Fibroblast of upper back skin (primary cell): ENCODE results near the gene ZNF385B.
"Not testable (repeated sequence)": the region's sequence is repeated elsewhere in the genome, so short reads cannot be mapped to it uniquely, and the experiment has no call there.

Experiments
- DNase-seq: peaks from one replicate; pipeline ENCODE4 v3.0.0-alpha.2; 2013

The ZNF385B gene

DNA sequence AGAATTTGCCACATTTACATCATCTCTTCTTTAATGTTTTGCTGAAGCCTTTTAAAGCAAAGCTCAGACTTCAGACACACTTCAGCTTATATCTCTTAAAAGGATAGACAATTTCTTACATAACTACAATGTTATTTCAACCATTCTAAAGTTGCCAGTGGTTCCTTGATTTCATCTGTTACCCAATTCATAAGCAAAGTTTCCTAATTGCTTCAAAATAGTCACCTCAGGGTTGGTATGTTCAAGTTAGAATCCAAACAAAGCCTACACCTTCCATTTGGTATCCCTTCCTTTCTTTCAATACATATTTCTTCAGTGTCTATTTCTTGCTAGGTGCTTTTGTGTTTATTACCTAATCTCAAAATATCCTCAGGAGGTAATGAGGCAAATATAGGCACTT lies 60.6 kb downstream of the ZNF385B start:
- no peak for DNase-seq

DNA sequence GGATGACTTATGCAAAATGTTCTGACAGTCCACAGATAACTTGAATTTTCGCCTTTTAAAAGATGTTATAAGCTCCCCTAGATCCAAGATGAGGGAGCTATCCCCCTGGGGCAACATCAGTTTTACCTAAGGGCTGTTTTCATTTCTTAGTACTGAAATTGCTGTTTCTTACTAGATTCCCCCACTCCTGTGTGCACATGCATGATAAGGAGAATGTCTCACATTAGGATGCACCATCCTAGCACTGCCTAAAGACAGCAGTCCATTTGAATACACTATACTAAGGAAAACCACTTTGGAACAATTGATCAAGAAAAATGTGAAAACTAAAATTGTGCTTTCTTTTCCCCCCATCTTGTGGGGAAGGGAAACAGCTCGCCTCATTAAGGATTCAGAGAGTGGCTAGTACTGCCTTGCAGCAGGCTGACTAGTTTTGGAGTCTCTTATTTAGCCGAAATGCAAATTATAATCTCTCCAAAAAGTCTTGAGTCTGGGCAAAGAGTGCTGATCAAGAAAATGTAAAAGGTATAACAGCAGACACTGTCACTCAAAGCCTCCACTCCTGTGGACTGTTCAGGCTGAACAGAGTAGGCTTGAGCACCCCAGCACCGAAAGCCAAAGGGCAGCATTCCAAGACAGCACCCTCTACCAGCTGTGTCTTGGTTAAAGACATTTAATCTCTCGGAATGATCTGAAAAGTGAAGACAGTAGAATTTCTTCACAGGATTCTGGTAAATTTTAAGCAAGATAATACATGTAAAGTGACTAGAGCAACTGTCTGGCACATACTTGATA lies 65.0 kb downstream of the ZNF385B start:
- no peak for DNase-seq

DNA sequence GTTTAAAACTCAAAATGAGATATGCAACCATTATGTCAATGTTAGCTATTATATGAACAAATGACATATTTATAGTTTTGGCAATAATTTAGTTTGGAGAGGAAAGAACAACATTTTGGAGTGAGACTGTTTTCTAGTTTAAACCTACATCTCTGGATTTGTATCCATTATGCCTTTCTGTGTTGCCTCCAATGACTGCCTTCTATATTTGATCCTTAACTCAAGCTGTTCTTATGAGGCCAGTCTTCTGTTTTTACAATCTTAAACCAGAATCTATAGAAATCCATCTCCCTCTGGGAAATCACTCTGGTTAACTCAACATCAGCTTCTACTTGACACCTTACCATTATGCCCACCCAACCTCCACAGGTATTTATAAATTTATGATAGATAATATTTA lies 67.5 kb downstream of the ZNF385B start:
- no peak for DNase-seq

DNA sequence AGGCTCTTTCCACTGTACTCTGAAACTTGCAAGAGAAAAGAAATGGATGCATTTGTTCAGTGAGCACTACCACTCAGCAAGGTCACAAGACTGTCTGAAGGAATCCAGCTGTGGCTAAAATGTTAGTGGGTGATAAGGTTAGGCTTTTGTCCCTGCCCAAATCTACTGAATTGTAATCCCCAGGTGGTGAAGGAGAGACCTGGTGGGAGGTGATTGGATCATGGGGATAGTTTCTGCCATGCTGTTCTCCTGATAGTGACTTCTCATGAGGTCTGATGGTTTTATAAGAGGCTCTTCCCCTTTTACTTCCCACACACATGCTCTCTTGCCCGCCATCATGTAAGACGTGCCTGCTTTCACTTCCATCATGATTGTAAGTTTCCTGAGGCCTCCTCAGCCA lies 68.2 kb downstream of the ZNF385B start:
- DNase-seq = no peak

DNA sequence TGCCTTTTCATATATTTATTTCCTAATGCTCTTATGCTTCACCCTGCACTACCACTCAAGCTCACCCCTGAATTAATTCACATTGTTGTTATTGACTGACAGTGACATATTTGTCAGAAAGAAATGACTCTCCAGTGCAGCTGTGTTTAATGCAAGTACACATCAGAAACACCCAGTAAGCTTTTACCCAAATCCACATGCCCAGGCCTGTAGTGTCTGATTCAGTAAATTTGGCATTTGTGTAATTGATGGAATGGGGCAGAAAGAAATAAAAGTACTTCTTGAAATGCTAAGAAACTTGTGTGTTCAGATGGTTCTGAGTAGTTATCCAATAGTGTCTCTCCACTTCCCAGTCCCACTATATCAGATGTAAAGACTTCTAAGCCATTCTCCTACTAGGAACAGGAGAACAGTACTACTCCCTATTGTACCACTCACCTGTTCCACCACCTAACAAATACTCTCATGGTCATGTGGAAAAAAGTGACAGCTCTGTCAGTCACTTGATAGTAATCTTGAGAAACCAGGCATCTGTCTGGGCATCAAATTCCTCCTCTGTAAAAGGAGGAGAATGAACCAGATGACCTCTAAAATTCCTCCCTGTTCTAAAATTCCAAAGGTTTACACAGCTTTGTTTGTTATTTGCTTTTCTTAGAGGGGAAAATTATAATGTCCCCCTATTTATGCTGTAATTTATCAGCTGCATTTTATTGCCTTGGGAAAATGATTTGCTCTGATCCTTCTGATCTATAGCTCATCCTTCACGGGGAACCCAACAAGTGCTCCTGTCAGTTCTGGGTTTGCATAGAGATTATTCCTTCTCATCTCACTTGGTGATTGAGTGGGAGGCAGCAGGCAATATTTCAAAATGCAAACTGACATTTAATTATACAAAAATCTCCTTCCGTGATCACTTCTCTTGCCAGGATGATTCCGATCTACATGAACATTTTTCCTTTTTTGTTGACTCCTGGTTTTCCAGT lies 70.9 kb downstream of the ZNF385B start:
- DNase-seq = no peak

DNA sequence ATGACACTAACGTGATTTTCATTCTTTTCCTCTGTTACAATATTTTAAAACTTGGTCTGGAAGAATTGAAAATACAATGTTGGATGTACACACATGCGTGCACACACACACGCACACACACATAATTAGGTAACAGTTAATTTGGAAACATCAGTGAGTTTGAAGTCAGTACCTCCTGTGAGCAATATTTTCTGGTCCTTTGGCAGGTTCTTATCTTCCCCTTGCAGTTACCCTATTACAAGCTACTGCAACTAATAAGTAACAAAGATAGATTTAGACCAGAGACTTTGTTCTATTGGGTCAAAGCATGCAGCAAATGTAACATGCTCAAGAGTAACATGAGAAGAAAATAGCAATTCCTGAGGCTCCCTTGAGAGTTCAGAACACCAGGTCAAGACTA lies 73.3 kb downstream of the ZNF385B start:
- no peak for DNase-seq

DNA sequence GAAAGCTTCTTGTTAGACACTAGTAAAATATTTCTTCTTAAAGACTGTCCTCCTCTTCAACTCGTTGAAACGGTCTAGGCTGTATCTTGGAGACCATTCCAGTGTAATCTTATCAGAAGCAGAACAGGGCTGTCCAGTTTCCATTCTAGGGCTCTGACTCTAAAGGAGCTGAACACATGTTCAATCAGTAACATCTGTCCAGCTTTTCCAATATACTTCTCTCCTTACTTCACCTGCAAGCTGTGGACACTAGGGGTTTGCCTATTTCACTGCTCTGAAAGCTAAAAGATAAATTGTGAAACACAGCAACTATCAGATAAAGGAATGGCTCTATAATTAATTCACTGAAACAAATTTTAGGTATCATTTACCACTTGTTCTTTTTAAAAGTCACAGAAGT lies 73.8 kb downstream of the ZNF385B start:
- no peak for DNase-seq

DNA sequence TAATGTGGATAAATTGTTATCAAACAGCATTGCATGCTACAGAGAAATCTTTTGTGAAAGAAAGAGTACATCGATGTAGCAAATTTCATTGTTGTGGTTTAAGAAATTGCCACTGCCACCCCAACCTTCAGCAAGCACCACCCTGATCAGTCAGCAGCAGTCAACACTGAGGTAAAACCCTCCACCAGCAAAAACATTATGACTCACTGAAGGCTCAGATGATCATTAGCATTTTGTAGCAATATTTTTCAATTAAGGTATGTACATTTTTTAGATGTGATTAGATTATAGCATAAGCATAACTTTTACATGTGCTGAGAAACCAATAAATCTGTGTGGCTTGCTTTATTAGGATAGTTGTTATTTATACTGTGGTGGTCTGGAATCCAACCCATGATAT lies 75.5 kb downstream of the ZNF385B start:
- DNase-seq = no peak

DNA sequence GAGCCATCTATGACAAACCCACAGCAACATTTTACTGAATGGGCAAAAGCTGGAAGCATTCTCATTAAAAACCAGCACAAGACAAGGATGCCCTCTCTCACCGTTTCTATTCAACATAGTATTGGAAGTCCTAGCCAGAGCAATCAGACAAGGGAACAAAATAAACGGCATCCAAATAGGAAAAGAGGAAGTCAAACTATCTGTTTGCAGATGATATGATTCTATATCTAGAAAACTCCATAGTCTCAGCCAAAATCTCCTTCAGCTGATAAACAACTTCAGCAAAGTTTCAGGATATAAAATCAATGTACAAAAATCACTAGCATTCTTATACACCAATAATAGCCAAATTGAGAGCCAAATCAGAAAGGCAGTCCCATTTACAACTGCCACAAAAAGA lies 79.1 kb downstream of the ZNF385B start:
- not testable (repeated sequence) for DNase-seq

DNA sequence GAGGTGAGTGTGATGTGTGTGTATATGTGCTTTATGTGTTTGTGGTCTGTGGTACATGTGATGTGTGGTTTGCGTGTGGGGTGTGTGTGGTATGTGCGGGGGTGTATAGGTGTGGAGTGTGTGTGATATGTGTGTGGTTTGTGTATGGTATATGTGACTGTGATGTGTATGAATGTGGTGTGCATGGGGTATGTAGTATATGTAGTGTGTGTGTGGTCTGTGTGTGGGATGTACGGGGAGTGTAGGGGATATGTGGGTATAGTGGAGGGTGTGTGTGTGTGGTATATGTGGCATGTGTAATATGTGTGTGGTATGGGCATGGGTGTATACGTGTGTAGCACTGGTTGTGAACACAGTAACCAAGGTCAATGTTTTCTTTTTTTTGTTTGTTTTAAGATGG lies 87.4 kb downstream of the ZNF385B start:
- DNase-seq = no peak

DNA sequence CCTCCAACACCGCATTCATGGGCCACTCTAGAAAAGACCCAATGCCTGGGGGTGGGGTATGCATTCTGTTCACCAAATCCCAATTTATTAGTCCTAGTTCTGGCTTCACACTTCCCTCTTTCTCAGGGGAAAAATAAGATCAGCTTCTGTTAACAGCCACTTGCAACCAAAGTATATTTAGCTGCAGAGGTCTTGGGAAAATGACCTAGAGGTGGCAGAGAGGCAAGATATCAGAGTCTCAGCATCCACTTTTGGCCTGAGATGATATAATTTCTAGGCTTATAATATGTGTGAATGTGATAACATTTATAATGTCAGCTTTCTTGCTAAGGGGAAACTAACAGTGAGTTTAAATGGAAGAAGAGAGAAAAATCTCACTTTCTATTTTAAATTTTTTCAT lies 89.1 kb downstream of the ZNF385B start:
- DNase-seq = no peak

DNA sequence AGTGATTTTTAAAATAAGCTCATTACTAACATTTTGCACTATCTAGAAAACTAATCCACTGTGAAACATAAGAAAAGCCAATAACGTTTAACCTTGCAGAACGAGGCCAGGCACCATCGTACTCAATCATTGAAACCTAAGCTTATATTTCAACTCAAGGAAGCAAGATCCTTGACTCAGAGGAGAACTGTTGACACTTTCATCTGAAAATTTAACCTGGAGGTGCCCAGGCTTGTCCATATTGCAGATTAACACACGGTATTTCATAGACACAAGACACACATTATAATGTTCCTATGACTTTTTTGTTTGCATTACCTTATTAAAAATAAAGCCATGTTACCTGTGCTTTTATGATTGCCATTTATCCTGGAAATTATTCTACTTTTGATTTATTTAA lies 89.6 kb downstream of the ZNF385B start:
- no peak for DNase-seq

DNA sequence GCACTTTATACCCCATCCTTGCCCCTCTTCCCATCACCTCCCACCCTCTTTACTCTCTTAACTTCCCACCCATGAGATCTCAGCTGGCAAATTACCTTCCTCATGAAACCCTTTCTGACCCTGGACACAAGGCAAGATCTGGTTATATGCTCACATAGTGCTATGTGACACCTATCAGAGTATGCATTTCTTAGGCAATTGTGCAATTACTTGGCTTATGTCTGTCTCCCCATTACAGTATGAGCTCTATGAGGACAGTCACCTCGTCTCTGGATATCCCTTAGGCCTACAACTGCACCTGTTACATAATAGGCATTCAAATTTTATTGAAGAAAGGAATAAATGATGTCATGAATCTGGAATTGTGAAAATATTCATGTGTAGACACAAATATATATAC lies 91.4 kb downstream of the ZNF385B start:
- DNase-seq = no peak

DNA sequence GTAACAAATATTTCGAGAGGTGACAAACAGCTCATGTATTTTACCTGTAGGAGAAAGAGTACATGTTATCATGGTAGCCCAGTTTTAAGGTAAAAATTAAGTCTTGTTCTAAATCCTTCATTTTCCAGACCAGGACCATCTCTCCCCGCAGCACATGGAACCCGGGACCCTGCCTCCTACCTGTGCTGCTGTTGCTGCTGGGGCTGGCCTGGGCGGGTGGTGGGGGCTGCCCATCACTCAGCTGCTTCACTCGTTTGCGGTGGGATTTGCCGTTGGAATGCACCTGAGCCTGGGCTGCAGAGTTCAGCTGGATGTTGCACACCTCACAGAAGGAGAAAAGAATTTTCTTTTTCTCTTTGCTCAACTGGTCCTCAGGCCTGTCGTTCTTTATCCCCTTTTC lies 92.1 kb downstream of the ZNF385B start:
- DNase-seq = no peak

DNA sequence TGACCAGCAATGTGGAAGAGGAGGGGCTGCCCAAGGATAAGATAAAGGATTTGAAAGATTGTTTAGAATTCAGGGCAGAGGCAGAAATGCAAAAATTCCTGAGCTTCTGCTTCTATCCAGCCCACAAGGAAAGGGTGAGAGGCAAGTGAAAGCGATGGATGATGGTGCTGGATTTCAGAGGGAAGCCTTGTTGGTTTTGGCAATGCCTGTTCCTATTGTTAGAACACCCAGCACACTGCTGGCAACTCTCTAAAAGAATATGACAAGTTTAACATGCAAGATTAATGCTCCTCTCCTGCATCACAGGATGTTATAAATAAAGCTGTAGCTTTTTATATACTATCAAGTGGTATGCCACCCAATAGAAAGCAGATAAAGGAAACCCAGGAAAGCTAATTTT lies 92.6 kb downstream of the ZNF385B start:
- DNase-seq = peak; percentile 62

DNA sequence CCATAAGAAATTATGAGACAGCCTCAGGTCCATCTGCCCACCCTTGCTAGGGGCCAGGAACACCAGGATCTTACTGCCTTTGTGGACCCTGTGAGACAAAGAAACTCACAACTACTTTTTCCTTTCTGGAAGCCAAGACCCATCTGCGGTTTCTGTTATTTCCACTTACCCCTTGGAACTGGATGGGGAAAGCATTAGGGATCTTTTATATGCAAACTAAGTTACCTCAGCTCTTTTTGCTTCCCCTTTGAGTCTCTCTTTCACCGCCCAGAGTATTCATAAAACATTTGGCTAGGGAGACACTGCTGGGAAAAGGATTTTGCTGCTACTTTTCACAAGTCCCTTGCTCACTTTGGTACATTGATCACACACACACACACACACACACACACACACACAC lies 95.7 kb downstream of the ZNF385B start:
- DNase-seq = no peak

DNA sequence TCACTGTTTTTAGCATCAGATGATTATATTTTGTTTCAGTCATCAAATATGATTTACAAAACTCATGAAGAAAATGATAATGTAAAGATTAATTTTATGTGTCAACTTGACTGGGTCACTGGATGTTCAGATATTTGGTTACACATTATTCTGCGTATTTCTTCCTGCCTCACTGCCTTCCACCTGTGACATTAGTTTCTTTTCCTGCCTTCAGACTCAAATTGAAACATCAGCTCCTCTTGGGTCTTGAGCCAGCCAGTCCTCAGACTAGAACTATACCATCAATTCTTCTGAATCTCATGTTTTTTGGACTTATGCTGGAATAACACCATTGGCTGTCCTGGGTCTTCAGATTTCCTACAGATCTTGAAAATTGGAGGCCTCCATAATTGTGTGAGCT lies 96.7 kb downstream of the ZNF385B start:
- no peak for DNase-seq

DNA sequence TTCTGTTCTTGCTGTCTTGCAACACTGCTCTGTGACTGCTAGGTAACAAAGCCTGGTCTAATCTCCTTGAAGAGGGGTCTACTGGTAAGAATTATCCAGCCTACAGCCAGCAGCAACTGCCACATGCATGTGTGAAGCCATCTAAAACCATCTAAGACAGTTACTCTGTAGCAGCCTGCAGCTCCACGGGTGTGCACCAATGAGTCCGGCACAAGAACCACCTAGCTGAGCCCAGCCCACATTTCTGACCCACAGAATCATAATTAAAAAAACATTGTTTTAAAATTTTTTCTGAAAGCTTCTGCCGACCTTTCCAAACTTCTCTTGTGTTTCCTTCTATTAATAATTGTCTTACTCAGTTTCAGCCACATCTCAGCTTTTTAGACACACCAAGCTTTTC lies 102.8 kb downstream of the ZNF385B start:
- DNase-seq = no peak

DNA sequence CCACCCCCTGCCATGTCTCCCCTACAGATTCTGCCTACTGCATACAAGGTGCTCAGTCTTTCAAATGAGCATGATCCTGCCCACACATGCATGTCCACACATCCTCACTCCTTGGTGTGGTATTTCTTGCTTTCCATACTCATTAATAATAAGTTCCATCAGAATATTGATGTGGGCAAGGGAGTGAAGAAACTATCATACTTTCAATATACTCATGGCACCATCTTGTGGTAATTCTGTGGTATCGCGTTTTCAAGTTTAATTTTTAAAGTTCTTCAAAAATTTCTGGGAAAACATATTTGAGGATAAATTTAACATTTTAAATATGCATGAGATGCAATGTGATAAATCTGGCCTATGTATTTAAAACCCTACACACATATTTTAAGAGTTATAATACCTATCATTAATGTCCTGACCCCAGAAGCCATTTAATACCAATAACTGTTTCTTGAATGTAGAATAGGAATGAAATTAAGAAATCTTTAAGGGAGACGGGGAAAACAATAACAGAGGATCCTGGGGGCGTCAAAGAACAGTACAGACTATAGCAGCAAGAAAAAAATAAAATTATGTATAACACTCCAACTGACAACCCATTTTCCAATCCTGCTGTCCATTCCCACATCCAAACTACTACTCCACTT lies 110.1 kb downstream of the ZNF385B start:
- peak; percentile 39 for DNase-seq

DNA sequence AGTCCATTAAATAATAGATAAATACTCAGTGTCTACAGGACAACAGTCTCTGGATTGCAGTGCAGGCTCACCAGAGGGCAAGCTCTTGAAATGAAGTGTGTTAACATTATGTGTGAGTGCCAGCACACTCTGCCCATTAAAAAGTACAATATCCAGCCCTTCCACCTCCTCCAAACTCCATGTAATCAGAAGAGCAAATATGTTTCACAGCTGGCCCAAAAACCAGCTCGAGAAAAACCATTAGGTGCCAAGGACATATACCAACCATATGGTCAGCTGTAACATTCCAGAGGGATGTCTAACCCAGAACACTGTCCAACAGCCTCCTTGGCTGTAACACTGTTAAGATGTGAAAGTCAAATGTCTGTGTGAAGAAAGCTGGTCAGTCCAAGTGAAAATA lies 112.2 kb downstream of the ZNF385B start:
- peak; percentile 66 for DNase-seq

DNA sequence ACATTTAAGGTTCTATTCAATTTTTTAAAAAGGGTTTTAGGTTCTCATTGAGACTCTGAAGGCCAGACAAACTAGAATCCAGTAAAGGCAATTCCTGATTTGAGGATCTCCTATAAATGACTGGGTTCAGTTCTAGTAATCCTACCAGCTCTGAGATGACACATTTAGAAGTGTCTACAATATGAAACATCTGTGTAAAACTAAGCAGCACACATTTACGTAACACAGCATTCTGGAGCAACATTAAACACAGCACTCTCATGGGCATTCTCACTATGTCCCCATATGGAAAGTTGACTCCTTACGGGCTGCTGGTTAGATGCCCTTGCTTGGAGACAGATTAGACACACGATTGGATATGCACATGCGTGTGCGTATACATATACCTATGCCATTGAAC lies 114.4 kb downstream of the ZNF385B start:
- no peak for DNase-seq

DNA sequence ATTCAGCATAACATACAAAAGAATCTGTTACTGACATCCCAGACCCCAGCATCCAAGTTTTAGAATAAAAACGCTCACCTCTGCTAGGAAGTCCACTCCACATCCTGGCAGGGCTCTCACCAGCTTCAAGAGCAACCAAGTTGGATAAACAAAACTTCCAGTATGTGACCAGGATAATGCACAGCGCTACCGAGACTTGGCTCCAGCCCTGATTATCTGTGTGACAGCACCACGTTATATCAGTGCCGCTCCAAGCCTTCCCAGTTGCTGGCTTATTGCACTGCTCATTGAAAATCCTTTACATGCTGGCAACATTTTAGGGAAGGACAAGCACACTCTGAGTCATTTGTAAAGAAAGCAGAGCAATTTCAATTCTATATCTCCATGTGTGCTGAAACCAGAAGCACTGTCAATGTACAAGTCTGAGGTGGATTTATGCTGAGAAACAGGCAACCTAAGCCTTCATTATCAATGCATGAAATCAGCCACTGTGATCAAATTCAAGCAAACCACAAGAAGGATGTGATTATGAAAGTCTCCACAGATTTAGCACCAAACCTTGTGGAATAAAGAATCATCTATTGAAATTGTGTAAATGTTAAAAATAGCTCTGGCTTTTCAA lies 115.7 kb downstream of the ZNF385B start:
- peak; percentile 26 for DNase-seq

DNA sequence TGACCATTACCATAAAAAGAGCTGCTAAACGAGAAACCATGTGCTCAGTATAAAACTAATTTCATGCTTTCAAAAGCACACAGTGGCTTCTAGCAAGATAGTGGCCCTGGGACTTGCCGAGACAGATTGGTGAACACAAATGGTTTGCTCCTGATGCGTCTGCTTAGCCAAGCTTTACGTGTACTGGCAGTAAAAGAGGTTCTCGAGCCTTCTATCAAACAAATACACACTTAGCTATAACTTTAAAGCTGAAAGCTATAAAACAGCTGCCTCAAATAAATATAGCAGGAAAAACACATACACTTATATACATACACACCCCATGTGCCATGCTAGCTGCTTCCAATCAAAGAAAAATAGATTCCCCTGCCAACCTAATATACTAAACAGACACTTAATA lies 117.0 kb downstream of the ZNF385B start:
- no peak for DNase-seq
